Loucy (cell line): ENCODE measurements around the gene TUBB3.

ENCODE experiments used
- H2AFZ ChIP-seq: fragments of 200-600 bp; sonication (generic); 2 replicates; pipeline ENCODE4 v1.6.0; 2016; ENCODE audit warnings: antibody characterized with exemption, mild to moderate bottlenecking, low read length, moderate library complexity
- H3F3A ChIP-seq: fragments of 200-600 bp; 2 replicates; pipeline ENCODE4 v1.6.0; 2016; ENCODE audit warnings: antibody characterized with exemption, low read depth, mild to moderate bottlenecking
- H3K27me3 ChIP-seq: fragments of 200-600 bp; sonication (generic); 2 replicates; pipeline ENCODE4 v1.6.1; 2014; ENCODE audit warnings: low read length, mild to moderate bottlenecking; ENCODE audit not compliant: insufficient read depth, poor library complexity, severe bottlenecking
- H3K36me3 ChIP-seq: fragments of 200-600 bp; sonication (generic); 2 replicates; pipeline ENCODE4 v1.6.1; 2016; ENCODE audit warnings: low read length; ENCODE audit not compliant: insufficient read depth
- H3K4me1 ChIP-seq: fragments of 200-600 bp; sonication (generic); 2 replicates; pipeline ENCODE4 v1.5.1; 2014; ENCODE audit warnings: low read length, mild to moderate bottlenecking; ENCODE audit not compliant: insufficient read depth, poor library complexity, severe bottlenecking
- H3K4me2 ChIP-seq: fragments of 200-600 bp; sonication (generic); 2 replicates; pipeline ENCODE4 v1.6.0; 2014; ENCODE audit warnings: antibody characterized with exemption, low read length, low read depth, mild to moderate bottlenecking; ENCODE audit not compliant: poor library complexity, severe bottlenecking
- H3K4me3 ChIP-seq: fragments of 200-600 bp; sonication (generic); 2 replicates; pipeline ENCODE4 v1.5.1; 2014; ENCODE audit warnings: low read length, mild to moderate bottlenecking, mixed read lengths; ENCODE audit not compliant: poor library complexity, severe bottlenecking
- H3K79me2 ChIP-seq: fragments of 200-600 bp; sonication (generic); 2 replicates; pipeline ENCODE4 v1.6.1; 2014; ENCODE audit warnings: low read length; ENCODE audit not compliant: insufficient read depth
- H3K9ac ChIP-seq: fragments of 200-600 bp; sonication (generic); 2 replicates; pipeline ENCODE4 v1.6.0; 2014; ENCODE audit warnings: mild to moderate bottlenecking, low read depth, low read length, moderate library complexity; ENCODE audit not compliant: poor library complexity, severe bottlenecking
- H3K9me2 ChIP-seq: fragments of 200-600 bp; sonication (generic); replicated peaks from 2 replicates; pipeline ENCODE4 v1.6.1; 2016; ENCODE audit warnings: low read depth, low read length, mixed read lengths
- H3K9me3 ChIP-seq: fragments of 200-600 bp; sonication (generic); 2 replicates; pipeline ENCODE4 v1.6.1; 2014; ENCODE audit warnings: mild to moderate bottlenecking, antibody characterized with exemption, low read length, low read depth; ENCODE audit not compliant: insufficient read depth
- H4K20me1 ChIP-seq: fragments of 200-600 bp; sonication (generic); 2 replicates; pipeline ENCODE4 v1.6.0; 2014; ENCODE audit warnings: antibody characterized with exemption, low read length, mild to moderate bottlenecking; ENCODE audit not compliant: insufficient read depth, poor library complexity, severe bottlenecking
- EZH2phosphoT487 ChIP-seq: fragments of 200-600 bp; IDR thresholded peaks from 2 replicates; pipeline ENCODE4 v1.6.1; 2018; ENCODE audit warnings: antibody characterized with exemption, mild to moderate bottlenecking, moderate library complexity, borderline replicate concordance
- TF ChIP-seq, protein P1 (sequence below): fragments of 200-600 bp; sonication (generic); conservative IDR thresholded peaks from 2 replicates; pipeline ENCODE4 v1.5.1; 2014; ENCODE audit warnings: mild to moderate bottlenecking, antibody characterized with exemption, low read length

The TUBB3 gene

DNA sequence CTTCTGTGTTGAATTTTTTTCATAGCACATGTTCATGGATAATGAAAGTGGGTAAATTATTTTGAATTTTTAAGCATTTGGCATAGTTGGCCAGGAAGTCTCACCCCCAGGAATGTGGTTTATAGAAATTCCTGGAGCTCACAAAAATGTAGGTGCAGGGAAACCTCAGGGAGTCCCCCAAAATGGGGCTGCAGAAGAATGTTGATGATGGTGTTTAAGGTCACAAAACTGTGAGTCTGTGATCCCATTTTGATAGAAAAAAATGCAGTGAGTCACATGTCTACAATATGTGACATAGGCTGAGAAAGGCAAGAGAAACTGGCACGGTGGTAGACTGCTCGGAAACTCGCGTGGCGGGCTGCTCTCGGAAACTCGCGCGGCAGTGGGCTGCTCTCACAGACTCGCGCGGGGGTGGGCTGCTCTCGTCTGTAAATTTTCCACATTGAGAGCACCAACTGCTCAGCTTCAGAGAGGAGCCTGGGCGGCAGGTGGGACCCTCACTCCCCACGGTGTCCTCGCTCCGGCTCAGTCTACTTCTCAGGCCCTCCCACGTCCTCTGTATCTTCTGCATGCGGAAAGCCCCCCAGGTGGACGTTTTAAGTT, 23.2 kb upstream of the TUBB3 start:
- Histone ChIP-seq H3K4me1 (no peaks in the 10 kb centered on the region), H3K4me3 (no peak overlapping the region), H3K9me2 (no peaks in the 10 kb centered on the region), H3K79me2 (no peaks in the 10 kb centered on the region), H3K4me2 (no peak overlapping the region), H3F3A (no peaks in the 10 kb centered on the region), H3K36me3 (peaks cover 13% of the 10 kb centered on the region; the same call in 1 of the 2 replicates), H4K20me1 (no peaks in the 10 kb centered on the region), H2AFZ (no peak overlapping the region), H3K9ac (no peak overlapping the region), H3K9me3 (no peaks in the 10 kb centered on the region), H3K27me3 (no peaks in the 10 kb centered on the region)
- TF ChIP-seq, protein P1, sequence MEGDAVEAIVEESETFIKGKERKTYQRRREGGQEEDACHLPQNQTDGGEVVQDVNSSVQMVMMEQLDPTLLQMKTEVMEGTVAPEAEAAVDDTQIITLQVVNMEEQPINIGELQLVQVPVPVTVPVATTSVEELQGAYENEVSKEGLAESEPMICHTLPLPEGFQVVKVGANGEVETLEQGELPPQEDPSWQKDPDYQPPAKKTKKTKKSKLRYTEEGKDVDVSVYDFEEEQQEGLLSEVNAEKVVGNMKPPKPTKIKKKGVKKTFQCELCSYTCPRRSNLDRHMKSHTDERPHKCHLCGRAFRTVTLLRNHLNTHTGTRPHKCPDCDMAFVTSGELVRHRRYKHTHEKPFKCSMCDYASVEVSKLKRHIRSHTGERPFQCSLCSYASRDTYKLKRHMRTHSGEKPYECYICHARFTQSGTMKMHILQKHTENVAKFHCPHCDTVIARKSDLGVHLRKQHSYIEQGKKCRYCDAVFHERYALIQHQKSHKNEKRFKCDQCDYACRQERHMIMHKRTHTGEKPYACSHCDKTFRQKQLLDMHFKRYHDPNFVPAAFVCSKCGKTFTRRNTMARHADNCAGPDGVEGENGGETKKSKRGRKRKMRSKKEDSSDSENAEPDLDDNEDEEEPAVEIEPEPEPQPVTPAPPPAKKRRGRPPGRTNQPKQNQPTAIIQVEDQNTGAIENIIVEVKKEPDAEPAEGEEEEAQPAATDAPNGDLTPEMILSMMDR = no peak
- TF ChIP-seq EZH2phosphoT487 = no peak

DNA sequence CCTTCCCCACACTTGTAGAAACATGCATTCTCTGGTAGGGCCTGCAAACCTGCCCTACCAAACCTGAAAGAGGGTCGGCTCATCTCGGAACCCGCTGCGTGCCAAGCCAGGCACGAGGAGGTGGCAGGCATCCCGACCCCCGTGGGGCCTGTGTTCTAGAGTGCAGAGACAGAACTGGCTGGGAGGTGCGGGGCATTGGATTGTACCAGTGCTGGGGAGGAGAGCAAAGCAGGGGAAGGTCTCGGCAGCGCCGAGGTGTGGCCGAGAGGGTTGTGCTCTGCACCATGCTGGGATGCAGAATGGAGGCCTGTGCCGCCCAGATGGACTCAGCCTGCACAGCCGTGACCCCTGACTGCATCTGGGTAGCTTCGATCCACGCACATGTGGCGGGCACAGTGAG, 22.3 kb upstream of the TUBB3 start:
- H3K9me2 ChIP-seq = no peaks in the 10 kb centered on the region
- H4K20me1 ChIP-seq = no peaks in the 10 kb centered on the region
- no peak overlapping the region for H3K4me3 ChIP-seq
- H3K4me1 ChIP-seq = no peaks in the 10 kb centered on the region
- peaks cover 7% of the 10 kb centered on the region; the same call in 1 of the 2 replicates for H3K36me3 ChIP-seq
- no peak overlapping the region for H3K9ac ChIP-seq
- H3K4me2 ChIP-seq = no peak overlapping the region
- no peaks in the 10 kb centered on the region for H3K9me3 ChIP-seq
- H3K79me2 ChIP-seq = no peaks in the 10 kb centered on the region
- H3F3A ChIP-seq = no peaks in the 10 kb centered on the region
- no peak overlapping the region for H2AFZ ChIP-seq
- TF ChIP-seq, protein P1 = no peak
- TF ChIP-seq EZH2phosphoT487 = no peak
- no peaks in the 10 kb centered on the region for H3K27me3 ChIP-seq

DNA sequence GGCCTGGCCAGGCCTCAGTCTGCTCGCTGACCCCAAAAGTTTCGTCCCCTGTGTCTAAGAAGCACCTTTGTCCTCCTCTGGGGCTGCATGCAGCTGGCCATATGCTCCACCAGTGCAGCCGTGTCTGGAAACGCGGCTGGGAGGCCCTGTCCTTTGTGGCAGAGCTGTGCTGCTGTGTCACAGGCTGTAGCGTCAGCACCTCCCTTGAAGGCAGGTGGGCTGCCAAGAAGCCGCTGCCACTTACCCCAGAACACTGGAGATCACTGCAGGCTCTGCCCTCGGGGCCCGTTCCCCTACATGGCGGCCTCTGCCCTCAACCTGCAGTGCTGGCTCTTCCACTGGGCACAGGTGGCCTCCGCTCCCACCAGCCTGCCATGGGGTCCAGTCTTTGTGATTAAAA, 20.2 kb upstream of the TUBB3 start:
- Histone ChIP-seq H3K9me2 (no peaks in the 10 kb centered on the region), H2AFZ (no peak overlapping the region), H3K9me3 (no peaks in the 10 kb centered on the region), H3F3A (no peaks in the 10 kb centered on the region), H3K36me3 (peaks cover 5% of the 10 kb centered on the region; the same call in 1 of the 2 replicates), H3K9ac (no peak overlapping the region), H3K4me1 (no peaks in the 10 kb centered on the region), H4K20me1 (no peaks in the 10 kb centered on the region), H3K27me3 (no peaks in the 10 kb centered on the region), H3K4me3 (no peak overlapping the region), H3K4me2 (no peak overlapping the region), H3K79me2 (no peaks in the 10 kb centered on the region)
- TF ChIP-seq EZH2phosphoT487 = no peak
- TF ChIP-seq, protein P1 = no peak
